C1 segment of cervical spinal cord (tissue), 14 donors: ENCODE measurements around the gene TXNL1.
"Not testable (repeated sequence)": the region's sequence is repeated elsewhere in the genome, so short reads cannot be mapped to it uniquely, and the experiment has no call there.

Experiments used
- DNase-seq, 14 donors: peaks; one replicate each; lab custom pipeline; 2025; lab: John Stamatoyannopoulos, UW

The TXNL1 gene

GRCh38 chr18:56638232-56639103, at the start of gene TXNL1:
Gene TXNL1 (minus strand): TSS chr18:56638592. CDS start chr18:56638440, 152 bp downstream.
- peak; percentile 74 to 99 (median 96) for DNase-seq

- no peak for DNase-seq
These were observed 45.9 kb upstream of the TXNL1 start for GRCh38 chr18:56684277-56684676.

- peak in 3 of 14 donors; percentile 1 to 14 (median 6) for DNase-seq
These were observed 40.6 kb upstream of the TXNL1 start for GRCh38 chr18:56678836-56679565.

- no peak for DNase-seq
These were observed 38.2 kb upstream of the TXNL1 start for GRCh38 chr18:56676639-56677038.

- no peak for DNase-seq
These were observed 34.6 kb upstream of the TXNL1 start for GRCh38 chr18:56672981-56673380.

- DNase-seq = no peak
These were observed 34.0 kb upstream of the TXNL1 start for GRCh38 chr18:56672391-56672790.

- no peak for DNase-seq
These were observed 24.5 kb upstream of the TXNL1 start for GRCh38 chr18:56662902-56663301.

GRCh38 chr18:56662502-56662901, 24.1 kb upstream of the TXNL1 start:
- no peak for DNase-seq

- no peak for DNase-seq
These were observed 23.6 kb upstream of the TXNL1 start for GRCh38 chr18:56662063-56662408.

- no peak for DNase-seq
These were observed 23.1 kb upstream of the TXNL1 start for GRCh38 chr18:56661360-56662062.

- no peak for DNase-seq
These were observed 22.3 kb upstream of the TXNL1 start for GRCh38 chr18:56660655-56661054.

GRCh38 chr18:56659111-56659510, 20.7 kb upstream of the TXNL1 start:
- no peak for DNase-seq

- DNase-seq = no peak
These were observed 19.9 kb upstream of the TXNL1 start for GRCh38 chr18:56658261-56658660.

- DNase-seq = not testable (repeated sequence)
These were observed 15.9 kb upstream of the TXNL1 start for GRCh38 chr18:56654280-56654679.

GRCh38 chr18:56652802-56653201, 14.4 kb upstream of the TXNL1 start:
- no peak for DNase-seq

- peak in 1 of 14 donors; percentile 25 for DNase-seq
These were observed 13.3 kb upstream of the TXNL1 start for GRCh38 chr18:56651771-56652092.

- peak; percentile 61 to 97 (median 94) for DNase-seq
These were observed 12.8 kb upstream of the TXNL1 start, which contains the start of gene WDR7 for GRCh38 chr18:56650944-56651770. Gene WDR7 (plus strand): TSS chr18:56651359. CDS start chr18:56672516, 21,157 bp downstream.

GRCh38 chr18:56649996-56650395, 11.6 kb upstream of the TXNL1 start:
- no peak for DNase-seq

- DNase-seq = no peak
These were observed 9.8 kb upstream of the TXNL1 start for GRCh38 chr18:56647951-56648893.

GRCh38 chr18:56647071-56647470, 8.7 kb upstream of the TXNL1 start:
- DNase-seq = no peak
